MCF 10A (cell line): ENCODE data around the gene SLC4A1AP. TPM values are rescaled to one million over a fixed set of nuclear protein-coding genes. Genes with fewer than 3 reads are reported as not detected.

Experiments
- BruUV-seq: library from RNA; stranded (reverse); fragments of 400-500 nt; replicated peaks from 2 replicates; lab custom pipeline; 2021; lab: Mats Ljungman, UMichigan
- CTCF ChIA-PET: fragments of 300-600 bp; sonication (Branson Sonifier 250); formaldehyde crosslinking; extraction: SDS; loops from one replicate; lab custom pipeline; 2021; ENCODE audit warnings: antibody characterized with exemption, inconsistent platforms; lab: Yijun Ruan, JAX
- POLR2A ChIA-PET: fragments of 300-600, 350-650 bp; sonication (Branson Sonifier 250); formaldehyde crosslinking; extraction: SDS; loops from one replicate; lab custom pipeline; 2020; ENCODE audit warnings: antibody characterized with exemption, inconsistent platforms; lab: Yijun Ruan, JAX
- DNase-seq: peaks from one replicate; pipeline ENCODE4 v3.0.0-alpha.2; 2018; ENCODE audit not compliant: unreplicated experiment
- H3K27ac Mint-ChIP-seq: one replicate; pipeline ENCODE4 v1.8.0; 2022; ENCODE audit warnings: mild to moderate bottlenecking, low read depth, mixed read lengths; ENCODE audit not compliant: unreplicated experiment
- H3K27me3 Mint-ChIP-seq: one replicate; pipeline ENCODE4 v1.8.0; 2022; ENCODE audit warnings: mixed read lengths; ENCODE audit not compliant: insufficient read depth, unreplicated experiment
- H3K36me3 Mint-ChIP-seq: one replicate; pipeline ENCODE4 v1.8.0; 2022; ENCODE audit warnings: mild to moderate bottlenecking, moderate library complexity, mixed read lengths; ENCODE audit not compliant: insufficient read depth, unreplicated experiment
- H3K4me1 Mint-ChIP-seq: one replicate; pipeline ENCODE4 v1.8.0; 2022; ENCODE audit warnings: mixed read lengths; ENCODE audit not compliant: insufficient read depth, unreplicated experiment
- H3K4me3 Mint-ChIP-seq: one replicate; pipeline ENCODE4 v1.8.0; 2022; ENCODE audit warnings: mild to moderate bottlenecking, moderate library complexity, mixed read lengths; ENCODE audit not compliant: unreplicated experiment
- H3K9me3 Mint-ChIP-seq: one replicate; pipeline ENCODE4 v1.8.0; 2022; ENCODE audit warnings: mixed read lengths; ENCODE audit not compliant: unreplicated experiment
- intact Hi-C: fragments of 100-400 bp; cut with micrococcal nuclease; formaldehyde crosslinking; loops from 2 replicates; pipeline ENCODE4 v1.14.1; 2022
- total RNA-seq: library from RNA; stranded (reverse); gene quantifications from 2 replicates; pipeline ENCODE4 v1.2.3, GENCODE V29; 2022
- TF ChIP-seq, protein P1 (sequence below): fragments of 200-600 bp; IDR thresholded peaks from one replicate; pipeline ENCODE4 v1.8.0; 2022; ENCODE audit warnings: antibody characterized with exemption, mild to moderate bottlenecking; ENCODE audit not compliant: unreplicated experiment

Gene SLC4A1AP
- total RNA-seq, 1 experiment from 2014 or later, result 24.3 TPM

DNA sequence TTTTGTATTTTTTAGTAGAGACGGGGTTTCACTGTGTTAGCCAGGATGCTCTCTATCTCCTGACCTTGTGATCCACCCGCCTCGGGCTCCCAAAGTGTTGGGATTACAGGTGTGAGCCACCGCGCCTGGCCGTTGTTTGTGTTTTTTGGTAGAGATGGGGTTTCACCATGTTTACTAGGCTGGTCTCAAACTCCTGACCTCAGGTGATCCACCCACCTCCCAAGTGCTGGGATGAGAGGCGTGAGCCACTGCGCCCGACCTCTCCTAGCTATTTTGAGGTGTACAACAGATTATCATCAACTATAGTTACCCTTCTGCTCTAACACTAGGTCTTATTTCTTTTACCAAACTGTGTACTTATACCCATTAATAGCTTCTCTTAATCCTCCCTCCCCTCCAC, 78.9 kb downstream of the SLC4A1AP start:
- ChIA-PET CTCF (interaction anchor here (0.7 to 1.4 kb wide), 2 partner anchors 11 to 365 kb away, joined by 3 to 4 read pairs; no protein-coding TSS in a partner anchor), POLR2A (interaction anchor here (0.7 to 0.9 kb wide), 4 partner anchors 12 to 826 kb away, joined by 3 read pairs; no protein-coding TSS in a partner anchor)
- BruUV-seq, result no TSS peak
- TF ChIP-seq, protein P1, sequence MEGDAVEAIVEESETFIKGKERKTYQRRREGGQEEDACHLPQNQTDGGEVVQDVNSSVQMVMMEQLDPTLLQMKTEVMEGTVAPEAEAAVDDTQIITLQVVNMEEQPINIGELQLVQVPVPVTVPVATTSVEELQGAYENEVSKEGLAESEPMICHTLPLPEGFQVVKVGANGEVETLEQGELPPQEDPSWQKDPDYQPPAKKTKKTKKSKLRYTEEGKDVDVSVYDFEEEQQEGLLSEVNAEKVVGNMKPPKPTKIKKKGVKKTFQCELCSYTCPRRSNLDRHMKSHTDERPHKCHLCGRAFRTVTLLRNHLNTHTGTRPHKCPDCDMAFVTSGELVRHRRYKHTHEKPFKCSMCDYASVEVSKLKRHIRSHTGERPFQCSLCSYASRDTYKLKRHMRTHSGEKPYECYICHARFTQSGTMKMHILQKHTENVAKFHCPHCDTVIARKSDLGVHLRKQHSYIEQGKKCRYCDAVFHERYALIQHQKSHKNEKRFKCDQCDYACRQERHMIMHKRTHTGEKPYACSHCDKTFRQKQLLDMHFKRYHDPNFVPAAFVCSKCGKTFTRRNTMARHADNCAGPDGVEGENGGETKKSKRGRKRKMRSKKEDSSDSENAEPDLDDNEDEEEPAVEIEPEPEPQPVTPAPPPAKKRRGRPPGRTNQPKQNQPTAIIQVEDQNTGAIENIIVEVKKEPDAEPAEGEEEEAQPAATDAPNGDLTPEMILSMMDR, result no peak
- no peak for DNase-seq
- no peak overlapping the region for H3K27ac Mint-ChIP-seq
- no peak overlapping the region for H3K4me3 Mint-ChIP-seq
- peaks cover 18% of the 10 kb centered on the region for H3K9me3 Mint-ChIP-seq
- intact Hi-C loops, result no loop called here
- H3K4me1 Mint-ChIP-seq, result no peaks in the 10 kb centered on the region
- H3K36me3 Mint-ChIP-seq, result no peaks in the 10 kb centered on the region
- H3K27me3 Mint-ChIP-seq, result no peaks in the 10 kb centered on the region

Other genes with a start within 250 kb of the SLC4A1AP start
- gene NRBP1, start 235.3 kb upstream of the SLC4A1AP start, total RNA-seq, result 79.5 and 97.3 TPM in 2 replicates
- gene KRTCAP3, start 221.5 kb upstream of the SLC4A1AP start, total RNA-seq, result 4.1 and 6.9 TPM in 2 replicates
- gene IFT172, start 174.1 kb upstream of the SLC4A1AP start, total RNA-seq, result 20.6 and 22.3 TPM in 2 replicates
- 0.79 and 1.1 TPM in 2 replicates for gene FNDC4, start 168.7 kb upstream of the SLC4A1AP start, total RNA-seq
- not detected in 2 replicates for gene GCKR, start 167.1 kb upstream of the SLC4A1AP start, total RNA-seq
- 19.9 and 25.5 TPM in 2 replicates for gene ZNF512, start 80.8 kb upstream of the SLC4A1AP start, total RNA-seq
- 0.61 and 2.3 TPM in 2 replicates for gene CCDC121, start 34.9 kb upstream of the SLC4A1AP start, total RNA-seq
- 28.6 and 30.5 TPM in 2 replicates for gene GPN1, start 34.8 kb upstream of the SLC4A1AP start, total RNA-seq
- gene SUPT7L, start 275 bp upstream of the SLC4A1AP start, total RNA-seq, result 36.4 and 40.8 TPM in 2 replicates
- gene MRPL33, start 107.8 kb downstream of the SLC4A1AP start, total RNA-seq, result 204 and 233 TPM in 2 replicates
- gene RBKS, start 226.5 kb downstream of the SLC4A1AP start, total RNA-seq, result 9.2 and 9.9 TPM in 2 replicates
- 45.1 and 57.6 TPM in 2 replicates for gene BABAM2, start 226.8 kb downstream of the SLC4A1AP start, total RNA-seq